H1 (cell line): Measurements from ENCODE around the gene PHC2. TPM values are rescaled to one million over a fixed set of nuclear protein-coding genes. Genes with fewer than 3 reads are reported as not detected.

ENCODE experiments used
- CHD7 ChIP-seq: fragments of 300-600 bp; sonication (generic); IDR thresholded peaks from 2 replicates; pipeline ENCODE4 v1.7.1; 2012; ENCODE audit warnings: low read length, moderate library complexity, mild to moderate bottlenecking, inconsistent platforms; ENCODE audit not compliant: insufficient replicate concordance
- TEAD4 ChIP-seq: IDR thresholded peaks from 2 replicates; pipeline ENCODE4 v1.6.1; 2012; ENCODE audit warnings: low read depth, low read length, inconsistent platforms, mixed read lengths
- polyA plus RNA-seq, 7 experiments: library from polyadenylated mRNA; depleted of rRNA in 3 of 7; stranded (reverse) in 5 of 7; unstranded in 2 of 7; fragments of >200 nt in 5 of 7; fragments of 200-250 nt in 2 of 7; gene quantifications; 1 replicate in 5 of 7; 2 replicates in 1 of 7; 4 replicates in 1 of 7; pipeline versions ENCODE4 v1.2.1 to v1.2.3, GENCODE V29; 2011 to 2013; ENCODE audit warnings: missing spikeins in 2 of 7, mixed read lengths in 2 of 7
- total RNA-seq: library from RNA; stranded (reverse); fragmentation: NEBNext Ultra II Directional; extraction: Animal tissue kit (Norgen Biotek cat#: 25700); gene quantifications from 2 replicates; pipeline ENCODE4 v1.2.1, GENCODE V29; 2021

PHC2 gene
- total and polyA plus RNA-seq, 2 of the 8 experiments (the other 6 are each of a cell fraction or from before 2014, with no cell fraction given), result 5.6 to 14.2 TPM

GRCh38 chr1:33424610-33425009, 6.3 kb downstream of the PHC2 start (continued):
- TF ChIP-seq CHD7 (no peak), TEAD4 (no peak)
